Fibroblast of skin of left biceps (primary cell): ENCODE measurements around the gene EME1.
"Not testable (repeated sequence)": the region's sequence is repeated elsewhere in the genome, so short reads cannot be mapped to it uniquely, and the experiment has no call there.

Experiments used
- DNase-seq, 2 experiments: peaks; one replicate each; pipeline ENCODE4 v3.0.0-alpha.2; 2013; ENCODE audit warnings: low read depth in 2 of 2

The EME1 gene

DNA sequence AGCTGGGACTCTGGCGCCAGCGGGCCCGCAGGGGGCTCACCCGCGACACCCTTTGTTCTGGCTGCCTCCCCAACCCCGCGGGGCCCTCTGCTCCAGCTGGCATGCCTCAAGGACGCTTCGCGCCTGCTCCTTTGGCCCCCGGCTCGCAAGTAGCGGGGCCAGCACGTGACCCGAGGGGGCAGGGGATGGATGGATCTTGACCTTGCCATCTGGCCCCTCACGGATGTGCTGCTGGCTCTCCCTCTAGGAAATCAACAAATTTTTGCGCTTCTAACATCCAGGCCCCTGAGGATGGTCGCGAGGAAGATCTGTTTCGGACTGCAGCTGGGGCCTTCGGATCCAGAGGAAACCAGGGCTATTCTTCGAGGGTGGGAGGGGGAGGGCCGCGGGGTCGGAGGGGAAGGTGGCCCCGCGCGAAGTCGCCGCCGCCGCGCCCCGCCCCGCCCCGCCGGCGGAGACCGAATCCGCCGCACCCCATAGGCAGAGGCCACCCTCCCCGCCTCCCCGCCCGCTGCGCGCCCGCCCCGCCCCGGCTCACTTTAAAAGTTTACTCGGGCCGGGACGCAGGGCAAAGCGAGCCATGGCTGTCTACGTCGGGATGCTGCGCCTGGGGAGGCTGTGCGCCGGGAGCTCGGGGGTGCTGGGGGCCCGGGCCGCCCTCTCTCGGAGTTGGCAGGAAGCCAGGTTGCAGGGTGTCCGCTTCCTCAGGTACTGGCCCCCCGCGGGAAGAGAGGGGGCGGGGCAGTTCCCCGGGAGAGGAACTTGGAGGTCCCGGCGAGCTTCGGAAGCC, 52.8 kb downstream of the EME1 start, which contains the start of gene ACSF2:
ACSF2 (plus strand) TSS at position 537 of the 790 bp plus-strand sequence; CDS start at position 581, 44 bp downstream.
- no peak for DNase-seq

DNA sequence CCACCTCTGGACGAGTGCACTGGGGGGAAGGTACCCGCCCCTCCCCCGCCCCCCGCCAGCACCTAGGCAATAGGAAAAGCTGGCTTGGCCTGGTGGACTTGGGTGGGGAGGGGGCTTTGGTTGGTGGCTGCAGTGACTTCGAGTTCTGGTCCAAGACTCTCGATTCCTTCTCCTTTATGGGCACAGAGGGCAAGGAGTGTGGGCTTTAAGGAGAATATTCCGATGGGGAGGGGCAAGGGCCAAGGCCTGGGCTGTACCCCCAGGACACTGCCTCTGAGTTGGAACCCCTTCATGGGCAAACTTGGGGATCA, 53.4 kb downstream of the EME1 start:
- DNase-seq = no peak

DNA sequence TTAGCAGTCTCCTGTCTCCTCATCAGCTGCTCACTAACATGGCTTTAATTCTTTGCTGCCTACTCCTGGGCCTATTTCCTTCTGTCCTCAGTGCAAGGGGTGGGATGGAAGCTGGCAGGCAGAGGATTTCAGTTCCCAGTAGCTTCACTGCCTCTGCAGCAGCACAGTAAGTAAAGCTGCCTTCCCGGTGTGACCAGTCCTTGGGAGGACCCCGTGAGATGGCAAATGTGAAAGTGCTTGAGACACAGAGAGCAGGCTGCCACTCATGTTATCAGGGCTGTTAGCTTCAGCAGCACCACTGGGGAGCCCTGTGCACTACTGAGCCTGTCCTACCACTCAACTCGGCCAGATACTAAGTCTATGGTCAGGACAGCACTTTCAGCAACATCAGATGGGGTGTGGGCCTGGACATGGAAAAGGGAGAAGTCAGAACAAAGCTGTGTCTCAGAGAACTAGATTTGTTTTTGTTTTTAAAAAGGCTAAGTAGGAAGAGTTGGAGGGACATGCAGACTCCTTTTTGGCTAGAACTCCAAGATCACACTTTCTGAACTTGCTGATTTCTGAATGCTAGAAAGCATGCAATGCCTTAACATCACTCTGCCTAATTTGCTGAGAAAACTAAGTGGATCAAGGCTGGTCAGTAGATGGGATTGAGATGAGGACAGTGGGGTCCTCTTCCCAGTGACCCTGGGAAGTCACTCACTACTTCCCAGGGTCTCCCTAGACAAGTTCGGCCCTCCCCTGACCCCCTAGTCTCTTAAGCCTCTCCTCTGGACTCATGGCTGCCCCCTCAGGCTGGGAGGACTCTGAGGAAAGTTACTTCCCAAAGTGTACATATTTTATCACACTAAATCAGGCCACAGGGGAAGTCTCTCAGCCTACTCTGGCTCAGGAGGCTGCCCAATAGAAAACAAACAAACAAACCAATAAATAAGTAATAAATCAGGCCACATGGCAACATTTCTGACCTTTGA, 54.1 kb downstream of the EME1 start:
- DNase-seq = no peak

DNA sequence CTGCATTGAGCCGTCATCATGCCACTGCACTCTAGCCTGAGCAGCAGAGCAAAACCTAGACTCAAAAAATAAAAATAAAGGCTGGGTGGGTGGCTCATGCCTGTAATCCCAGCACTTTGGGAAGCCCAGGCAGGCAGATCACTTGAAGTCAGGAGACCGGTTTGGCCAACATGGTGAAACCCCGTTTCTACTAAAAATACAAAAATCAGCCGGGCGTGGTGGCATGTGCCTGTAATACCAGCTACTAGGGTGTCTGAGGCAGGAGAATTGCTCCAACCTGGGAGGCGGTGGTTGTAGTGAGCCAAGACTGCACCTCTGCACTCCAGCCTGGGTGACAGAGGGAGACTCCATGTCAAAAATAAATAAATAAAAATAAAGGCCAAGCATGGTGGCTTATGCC, 55.1 kb downstream of the EME1 start:
- not testable (repeated sequence) for DNase-seq

DNA sequence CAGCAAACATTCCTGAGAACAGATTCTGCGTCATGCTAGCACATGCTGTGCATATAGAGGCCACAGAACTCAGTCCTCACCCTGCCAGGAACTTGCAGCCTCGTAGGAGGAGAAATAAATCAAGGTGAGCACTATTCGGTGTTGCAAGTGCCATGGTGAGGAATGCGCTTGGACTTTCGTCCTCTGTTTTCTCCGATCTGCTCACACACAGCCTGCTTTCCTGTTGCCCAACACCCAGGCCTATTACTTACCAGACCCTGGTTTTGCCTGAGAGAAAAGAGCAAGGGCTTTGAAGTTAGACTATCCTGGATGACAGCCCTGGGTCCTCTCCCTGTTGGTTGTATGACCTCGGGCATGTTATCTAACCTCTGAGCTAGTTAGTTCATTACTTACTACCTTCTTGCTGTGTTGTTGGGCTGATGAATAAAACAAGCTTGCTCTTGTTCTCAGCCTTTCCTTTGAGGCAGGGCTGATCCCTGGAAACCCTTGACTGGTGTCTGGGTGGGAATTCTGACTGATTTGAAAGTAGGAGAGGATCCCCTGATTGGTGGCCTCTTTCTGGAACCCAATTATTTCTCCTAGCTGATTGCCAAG, 55.9 kb downstream of the EME1 start:
- no peak for DNase-seq

DNA sequence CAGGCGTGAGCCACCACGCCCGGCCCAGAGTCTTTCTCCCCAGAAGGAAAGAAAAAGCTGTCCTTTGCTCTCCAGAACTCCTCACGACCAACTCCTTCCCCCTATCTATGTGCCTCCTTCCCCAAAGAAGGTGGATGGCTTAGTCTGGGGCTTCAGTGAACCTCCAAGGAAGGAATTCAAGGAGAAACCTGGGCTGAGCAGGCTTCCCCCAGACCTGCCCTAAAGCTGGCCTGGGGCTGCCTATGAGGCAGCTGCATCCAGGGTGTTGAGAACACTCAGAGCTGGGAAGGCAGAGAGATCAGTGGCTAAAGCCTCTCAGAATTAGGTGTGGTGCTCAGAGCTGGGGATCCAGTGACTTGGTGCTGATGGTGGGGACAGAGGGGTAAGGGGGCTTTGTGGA, 56.8 kb downstream of the EME1 start:
- DNase-seq = no peak
